H1 (cell line): Measurements from ENCODE around the gene SP9. TPM values are rescaled to one million over a fixed set of nuclear protein-coding genes. Genes with fewer than 3 reads are reported as not detected.

Source experiments
- CTCF ChIA-PET: fragments of 300-600 bp; sonication (Branson Sonifier 250); formaldehyde crosslinking; loops from one replicate; lab custom pipeline; 2021; ENCODE audit not compliant: partially characterized antibody; lab: Charles Lee
- POLR2A ChIA-PET: fragments of 300-600 bp; sonication (Branson Sonifier 250); formaldehyde crosslinking; loops from one replicate; lab custom pipeline; 2021; ENCODE audit warnings: inconsistent platforms; ENCODE audit not compliant: partially characterized antibody; lab: Charles Lee
- DNase-seq, 2 experiments: peaks; one replicate each; pipeline versions ENCODE4 v3.0.0 to v3.0.0-alpha.2; 2010 to 2022; ENCODE audit warnings: low spot score in 2 of 2, low read depth in 1 of 2, mixed read lengths in 1 of 2
- FAIRE-seq: peaks from 2 replicates; lab custom pipeline; 2011; peaks lifted over from hg19 to GRCh38; lab: Jason Lieb, UNC
- H2AFZ ChIP-seq: 2 replicates; pipeline ENCODE4 v1.8.1; 2012; ENCODE audit warnings: low read length, inconsistent platforms
- H2AK5ac ChIP-seq: 2 replicates; pipeline ENCODE4 v1.6.1; 2013; ENCODE audit warnings: low read depth, low read length
- H2BK120ac ChIP-seq: replicated peaks from 2 replicates; pipeline ENCODE3; 2013; ENCODE audit warnings: low read depth, low read length, inconsistent platforms
- H2BK12ac ChIP-seq: 2 replicates; pipeline ENCODE4 v1.6.1; 2013; ENCODE audit warnings: low read depth, low read length
- H2BK15ac ChIP-seq: 2 replicates; pipeline ENCODE4 v1.6.1; 2013; ENCODE audit warnings: low read length
- H2BK20ac ChIP-seq: 2 replicates; pipeline ENCODE4 v1.6.1; 2013; ENCODE audit warnings: low read length
- H2BK5ac ChIP-seq: 2 replicates; pipeline ENCODE4 v1.6.1; 2013; ENCODE audit warnings: low read depth, low read length
- H3K14ac ChIP-seq: 2 replicates; pipeline ENCODE4 v1.6.1; 2013; ENCODE audit warnings: inconsistent platforms; ENCODE audit not compliant: insufficient read length
- H3K18ac ChIP-seq: 2 replicates; pipeline ENCODE4 v1.6.1; 2013; ENCODE audit warnings: low read length; ENCODE audit errors: extremely low read depth
- H3K23ac ChIP-seq: 2 replicates; pipeline ENCODE4 v1.6.1; 2013; ENCODE audit warnings: inconsistent platforms; ENCODE audit not compliant: insufficient read length
- H3K23me2 ChIP-seq: 2 replicates; pipeline ENCODE4 v1.6.1; 2013; ENCODE audit warnings: low read depth, low read length
- H3K27ac ChIP-seq: 2 replicates; pipeline ENCODE4 v1.6.1; 2011; ENCODE audit warnings: low read depth, low read length, inconsistent platforms
- H3K27me3 ChIP-seq, 4 experiments: replicated peaks in 1 of 4; 1 replicate in 1 of 4; 2 replicates in 3 of 4; pipeline versions ENCODE4 v1.6.1 to v1.8.1; 2011 to 2013; ENCODE audit warnings: low read length in 3 of 4, mild to moderate bottlenecking in 3 of 4, inconsistent platforms in 2 of 4, mixed read lengths in 2 of 4, moderate library complexity in 1 of 4; ENCODE audit not compliant: control insufficient read depth in 3 of 4, insufficient read depth in 3 of 4; ENCODE audit errors: extremely low read depth in 1 of 4
- H3K36me3 ChIP-seq, 4 experiments: 2 replicates each; pipeline versions ENCODE4 v1.6.1 to v1.8.1; 2011 to 2013; ENCODE audit warnings: mild to moderate bottlenecking in 4 of 4, low read length in 3 of 4, moderate library complexity in 2 of 4, control low read depth in 1 of 4, inconsistent platforms in 1 of 4; ENCODE audit not compliant: insufficient read depth in 4 of 4, control insufficient read depth in 2 of 4
- H3K4ac ChIP-seq: replicated peaks from 2 replicates; pipeline ENCODE3; 2013; ENCODE audit warnings: low read length, low read depth, mixed read lengths, inconsistent platforms; ENCODE audit not compliant: insufficient read length
- H3K4me1 ChIP-seq, 4 experiments: replicated peaks in 1 of 4; 1 replicate in 1 of 4; 2 replicates in 3 of 4; pipeline versions ENCODE4 v1.6.1 to v1.8.1; 2011 to 2013; ENCODE audit warnings: low read length in 3 of 4, inconsistent platforms in 2 of 4, mixed read lengths in 1 of 4; ENCODE audit not compliant: insufficient read depth in 4 of 4, control insufficient read depth in 3 of 4
- H3K4me2 ChIP-seq, 2 experiments: 2 replicates each; pipeline versions ENCODE4 v1.6.1 to v1.8.1; 2011 to 2013; ENCODE audit warnings: low read depth in 2 of 2, low read length in 2 of 2, control low read depth in 1 of 2, inconsistent platforms in 1 of 2, mild to moderate bottlenecking in 1 of 2; ENCODE audit not compliant: insufficient read depth in 1 of 2
- H3K4me3 ChIP-seq, 4 experiments: fragments of 200-600, 300-600 bp in 1 of 4; sonication (generic), shearing (Covaris generic), sonication (Bioruptor Twin) in 1 of 4; 2 replicates each; pipeline versions ENCODE4 v1.5.1 to v1.8.1; 2011 to 2016; ENCODE audit warnings: low read length in 4 of 4, low read depth in 3 of 4, control low read depth in 2 of 4, inconsistent platforms in 2 of 4, mild to moderate bottlenecking in 2 of 4, mixed read lengths in 1 of 4, moderate library complexity in 1 of 4; ENCODE audit not compliant: insufficient read depth in 2 of 4; ENCODE audit errors: extremely low read depth in 1 of 4
- H3K56ac ChIP-seq: replicated peaks from 2 replicates; pipeline ENCODE3; 2013; ENCODE audit warnings: low read depth, mild to moderate bottlenecking, mixed read lengths, low read length, inconsistent platforms; ENCODE audit not compliant: insufficient read length
- H3K79me1 ChIP-seq: 2 replicates; pipeline ENCODE4 v1.6.1; 2013; ENCODE audit warnings: low read depth, low read length, control low read depth
- H3K79me2 ChIP-seq, 2 experiments: 2 replicates each; pipeline versions ENCODE4 v1.6.1 to v1.8.1; 2012 to 2013; ENCODE audit warnings: low read length in 2 of 2, mild to moderate bottlenecking in 2 of 2, inconsistent platforms in 1 of 2; ENCODE audit not compliant: insufficient read depth in 2 of 2, control insufficient read depth in 1 of 2
- H3K9ac ChIP-seq, 4 experiments: replicated peaks in 1 of 4; 1 replicate in 1 of 4; 2 replicates in 3 of 4; pipeline versions ENCODE4 v1.6.1 to v1.8.1; 2011 to 2013; ENCODE audit warnings: low read depth in 3 of 4, low read length in 3 of 4, control low read depth in 2 of 4, mild to moderate bottlenecking in 2 of 4, moderate library complexity in 2 of 4, inconsistent platforms in 1 of 4; ENCODE audit errors: extremely low read depth in 1 of 4
- H3K9me3 ChIP-seq, 2 experiments: 2 replicates each; pipeline versions ENCODE4 v1.6.1 to v1.8.1; 2012 to 2013; ENCODE audit warnings: mild to moderate bottlenecking in 2 of 2, moderate library complexity in 2 of 2, control low read depth in 1 of 2, inconsistent platforms in 1 of 2, low read depth in 1 of 2, low read length in 1 of 2, mixed read lengths in 1 of 2; ENCODE audit not compliant: insufficient read depth in 2 of 2
- H4K20me1 ChIP-seq, 2 experiments: replicated peaks in 1 of 2; 2 replicates each; pipeline versions ENCODE3 to v1.8.1; 2011 to 2013; ENCODE audit warnings: inconsistent platforms in 2 of 2, low read length in 2 of 2, mild to moderate bottlenecking in 1 of 2; ENCODE audit not compliant: insufficient read depth in 2 of 2, control insufficient read depth in 1 of 2
- H4K5ac ChIP-seq: 2 replicates; pipeline ENCODE4 v1.6.1; 2013; ENCODE audit warnings: low read length, low read depth, mixed read lengths, inconsistent platforms; ENCODE audit not compliant: insufficient read length
- H4K8ac ChIP-seq: 2 replicates; pipeline ENCODE4 v1.8.0; 2013; ENCODE audit warnings: mild to moderate bottlenecking, moderate library complexity, low read length, inconsistent platforms; ENCODE audit not compliant: insufficient read depth; ENCODE audit errors: extremely low read depth
- H4K91ac ChIP-seq: replicated peaks from 2 replicates; pipeline ENCODE3; 2013; ENCODE audit warnings: low read length, mixed read lengths, inconsistent platforms; ENCODE audit not compliant: insufficient read length
- CHD2 ChIP-seq: IDR thresholded peaks from 2 replicates; pipeline ENCODE4 v1.6.1; 2012; ENCODE audit warnings: low read length, improper control_type of control experiment
- GABPA ChIP-seq: IDR thresholded peaks from 2 replicates; pipeline ENCODE4 v1.6.1; 2011; ENCODE audit warnings: mild to moderate bottlenecking, low read length, moderate library complexity, borderline replicate concordance; ENCODE audit not compliant: insufficient read depth
- KDM4A ChIP-seq: IDR thresholded peaks from one replicate; pipeline ENCODE4 v1.7.1; 2012; ENCODE audit warnings: low read depth, mild to moderate bottlenecking, moderate library complexity, low read length, inconsistent platforms; ENCODE audit not compliant: severe bottlenecking
- SIRT6 ChIP-seq: IDR thresholded peaks from one replicate; pipeline ENCODE4 v1.7.1; 2012; ENCODE audit warnings: low read length, inconsistent platforms
- SP1 ChIP-seq: IDR thresholded peaks from 2 replicates; pipeline ENCODE4 v1.6.1; 2011; ENCODE audit warnings: low read depth, low read length
- SP4 ChIP-seq: IDR thresholded peaks from 2 replicates; pipeline ENCODE4 v1.6.1; 2012; ENCODE audit warnings: low read length, inconsistent platforms
- TBP ChIP-seq: IDR thresholded peaks from 2 replicates; pipeline ENCODE4 v1.6.1; 2011; ENCODE audit warnings: low read depth, low read length, improper control_type of control experiment
- WGBS, 2 experiments: shearing (Covaris generic) in 1 of 2; methylation state at CpG; one replicate each; pipeline versions ENCODE4 v1.1.6 to v1.1.7; 2013 to 2015; ENCODE audit warnings: low lambda C conversion rate in 2 of 2, mixed read lengths in 2 of 2, inconsistent platforms in 1 of 2, low coverage in 1 of 2, missing lambda C conversion rate in 1 of 2; ENCODE audit not compliant: insufficient replicate concordance in 2 of 2, insufficient coverage in 1 of 2, insufficient read length in 1 of 2; ENCODE audit errors: extremely low coverage in 1 of 2, missing lambda C conversion rate in 1 of 2; 5-methylcytosine and 5-hydroxymethylcytosine counted together
- polyA plus RNA-seq, 7 experiments: library from polyadenylated mRNA; depleted of rRNA in 3 of 7; stranded (reverse) in 5 of 7; unstranded in 2 of 7; fragments of >200 nt in 5 of 7; fragments of 200-250 nt in 2 of 7; gene quantifications; 1 replicate in 5 of 7; 2 replicates in 1 of 7; 4 replicates in 1 of 7; pipeline versions ENCODE4 v1.2.1 to v1.2.3, GENCODE V29; 2011 to 2013; ENCODE audit warnings: missing spikeins in 2 of 7, mixed read lengths in 2 of 7
- total RNA-seq: library from RNA; stranded (reverse); fragmentation: NEBNext Ultra II Directional; extraction: Animal tissue kit (Norgen Biotek cat#: 25700); gene quantifications from 2 replicates; pipeline ENCODE4 v1.2.1, GENCODE V29; 2021
- TF ChIP-seq, protein P1 (sequence below): IDR thresholded peaks from 2 replicates; pipeline ENCODE4 v1.6.1; 2011; ENCODE audit warnings: low read length, improper control_type of control experiment

SP9 gene
- total and polyA plus RNA-seq, 2 of the 8 experiments (the other 6 are each of a cell fraction or from before 2014, with no cell fraction given) = 0.03 to 0.11 TPM

DNA sequence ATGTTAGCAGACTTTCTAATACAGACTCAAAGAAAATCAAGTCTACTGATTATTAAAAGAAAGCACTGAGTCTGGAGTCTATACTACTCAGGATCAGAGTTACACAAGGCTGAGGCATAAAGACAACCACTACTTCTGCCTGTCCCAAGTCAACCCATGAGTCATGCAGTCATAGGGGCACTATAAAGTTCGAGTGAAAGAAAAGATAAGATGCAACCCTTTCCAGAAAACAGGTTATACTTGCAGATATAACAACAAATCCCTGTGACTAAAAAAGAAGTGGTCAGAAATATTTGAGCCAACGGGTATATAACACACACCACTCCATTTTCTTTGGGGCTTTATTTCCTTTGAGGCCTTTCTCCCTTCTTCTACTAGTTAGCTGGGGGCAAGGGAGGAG is 42.2 kb downstream of the SP9 start:
- ChIA-PET POLR2A (no interaction called here), CTCF (interaction anchor here (1.2 kb wide), 1 partner anchor 171 kb away, joined by 4 read pairs; no protein-coding TSS in a partner anchor)
- Histone ChIP-seq H3K14ac (no peak overlapping the region), H4K91ac (no peak overlapping the region), H3K79me2 (no peaks in the 10 kb centered on the region), H2BK12ac (no peak overlapping the region), H3K4me2 (no peak overlapping the region), H2BK20ac (no peak overlapping the region), H3K27me3 (no peaks in the 10 kb centered on the region), H4K20me1 (peaks cover 0 to 3% of the 10 kb centered on the region in 2 experiments), H3K4me1 (no peaks in the 10 kb centered on the region), H3K56ac (no peak overlapping the region), H2BK15ac (no peak overlapping the region), H2AFZ (no peak overlapping the region), H3K4ac (no peak overlapping the region), H2BK120ac (no peak overlapping the region), H3K18ac (no peak overlapping the region), H3K27ac (no peak overlapping the region), H3K4me3 (no peak overlapping the region), H2BK5ac (no peak overlapping the region), H3K79me1 (no peaks in the 10 kb centered on the region), H3K36me3 (peaks cover 0 to 23% (median 3%) of the 10 kb centered on the region in 4 experiments; a peak in 5 of 8 replicates), H4K8ac (no peak overlapping the region), H3K23me2 (no peaks in the 10 kb centered on the region; the same call in 1 of the 2 replicates), H2AK5ac (no peak overlapping the region), H3K9me3 (no peaks in the 10 kb centered on the region), H4K5ac (no peak overlapping the region), H3K9ac (no peak overlapping the region), H3K23ac (no peak overlapping the region)
- FAIRE-seq (no peak), DNase-seq (no peak)
- 94% methylated on average over 2 of the region's 2 CpGs; no CpG with 5 or more reads in 1 of the 2 experiments for WGBS, 2 experiments
- TF ChIP-seq SP1 = no peak
- TF ChIP-seq KDM4A = no peak
- no peak for TF ChIP-seq CHD2
- no peak for TF ChIP-seq TBP
- TF ChIP-seq, protein P1, sequence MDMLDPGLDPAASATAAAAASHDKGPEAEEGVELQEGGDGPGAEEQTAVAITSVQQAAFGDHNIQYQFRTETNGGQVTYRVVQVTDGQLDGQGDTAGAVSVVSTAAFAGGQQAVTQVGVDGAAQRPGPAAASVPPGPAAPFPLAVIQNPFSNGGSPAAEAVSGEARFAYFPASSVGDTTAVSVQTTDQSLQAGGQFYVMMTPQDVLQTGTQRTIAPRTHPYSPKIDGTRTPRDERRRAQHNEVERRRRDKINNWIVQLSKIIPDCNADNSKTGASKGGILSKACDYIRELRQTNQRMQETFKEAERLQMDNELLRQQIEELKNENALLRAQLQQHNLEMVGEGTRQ = no peak
- TF ChIP-seq SP4 = no peak
- no peak for TF ChIP-seq SIRT6
- no peak for TF ChIP-seq GABPA
